G401.6 (cell line): ENCODE data around the gene BHLHA15.

ENCODE experiments used
- FAIRE-seq: peaks from 2 replicates; lab custom pipeline; 2012; peaks lifted over from hg19 to GRCh38; lab: Jason Lieb, UNC

Gene BHLHA15

DNA sequence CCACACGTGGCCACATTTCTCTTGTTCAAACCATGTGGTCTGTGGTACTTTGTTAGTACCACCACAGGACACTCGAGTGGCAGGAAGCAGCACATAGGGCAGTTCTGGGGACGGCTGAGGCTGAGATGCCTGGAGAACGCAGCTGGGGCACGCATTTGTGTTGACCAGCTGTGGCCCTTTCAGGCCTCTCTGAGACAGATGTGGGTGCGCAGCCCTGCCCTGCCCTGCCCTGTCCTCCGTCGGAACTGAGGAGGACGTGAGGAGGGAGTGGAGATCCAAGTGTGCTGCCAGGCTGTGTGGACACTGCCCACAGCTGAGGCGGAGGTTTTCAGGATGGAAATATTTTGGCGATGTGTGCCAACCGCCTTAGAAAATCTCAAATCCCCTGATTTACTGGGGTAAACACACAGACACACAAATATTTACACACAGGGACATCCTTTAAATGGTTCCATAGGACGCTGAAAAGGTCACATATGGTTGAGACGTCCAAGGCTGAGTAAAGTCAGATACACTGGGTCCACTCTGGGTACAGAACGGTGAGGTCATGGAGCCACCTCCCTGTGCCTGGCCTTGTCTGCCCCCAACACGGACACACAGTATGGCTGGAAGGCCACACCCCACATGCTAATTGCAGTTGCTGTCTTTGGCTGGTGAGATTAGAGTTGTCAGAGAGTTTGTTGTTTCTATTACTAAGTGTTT is 14.8 kb downstream of the BHLHA15 start:
- FAIRE-seq = no peak

DNA sequence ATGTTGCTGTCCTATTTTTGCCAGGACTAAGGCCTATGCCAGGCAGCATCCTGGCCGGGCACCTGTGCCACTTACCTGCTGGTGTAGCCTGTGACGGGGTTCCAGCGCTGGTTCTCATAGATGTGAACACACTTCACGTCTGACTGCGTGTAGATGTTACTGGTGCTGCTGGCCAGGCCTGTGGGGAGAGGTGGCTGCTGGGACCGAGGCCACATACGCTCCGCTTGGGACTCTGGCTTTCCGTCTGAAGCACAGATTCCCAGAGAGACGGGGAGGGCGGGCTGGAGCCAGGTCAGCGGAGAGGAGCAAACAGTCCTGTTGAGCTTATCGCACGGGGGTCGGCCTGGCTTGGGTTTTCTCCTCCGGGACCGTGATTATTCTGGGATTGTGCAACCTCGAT is 16.7 kb downstream of the BHLHA15 start:
- FAIRE-seq = no peak

DNA sequence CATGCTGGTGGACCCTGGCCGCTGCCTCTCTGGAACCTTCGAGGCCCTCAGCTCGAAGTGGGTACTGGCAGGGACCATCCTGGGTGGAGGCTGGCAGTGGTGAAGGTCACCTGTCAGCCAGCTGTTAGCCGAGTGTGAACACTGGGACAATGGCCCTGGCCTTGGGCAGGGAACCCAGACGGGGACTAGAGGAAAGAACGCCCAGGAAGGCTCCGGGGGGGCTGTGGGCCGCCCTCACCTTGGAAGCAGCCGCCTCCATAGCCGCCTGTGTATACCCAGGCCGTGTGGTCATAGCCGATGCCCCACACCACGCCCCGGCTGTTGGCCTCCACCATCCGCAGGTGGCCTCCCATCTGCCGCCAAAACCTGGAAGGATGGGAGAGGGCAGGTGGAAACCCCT is 17.6 kb downstream of the BHLHA15 start:
- FAIRE-seq = no peak

DNA sequence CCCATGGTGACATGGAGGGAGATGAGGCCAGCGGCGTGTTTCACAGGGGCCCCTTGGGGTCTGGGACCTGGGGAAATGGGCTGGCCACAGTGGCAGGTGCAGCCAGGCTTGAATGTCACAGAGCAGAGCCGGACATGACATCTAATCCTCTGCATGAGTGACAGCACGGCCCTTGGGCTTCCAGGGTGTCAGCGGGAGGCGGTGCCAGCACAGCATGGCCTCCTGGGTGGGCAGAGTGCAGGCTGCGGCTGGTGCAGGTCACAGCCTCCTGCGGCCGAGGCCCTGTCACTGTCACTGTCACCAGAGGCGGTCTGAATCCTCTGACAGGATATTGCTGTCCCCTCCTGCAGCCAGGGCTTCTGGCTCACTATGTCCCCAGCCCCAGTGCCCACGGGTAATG is 18.2 kb downstream of the BHLHA15 start:
- no peak for FAIRE-seq

DNA sequence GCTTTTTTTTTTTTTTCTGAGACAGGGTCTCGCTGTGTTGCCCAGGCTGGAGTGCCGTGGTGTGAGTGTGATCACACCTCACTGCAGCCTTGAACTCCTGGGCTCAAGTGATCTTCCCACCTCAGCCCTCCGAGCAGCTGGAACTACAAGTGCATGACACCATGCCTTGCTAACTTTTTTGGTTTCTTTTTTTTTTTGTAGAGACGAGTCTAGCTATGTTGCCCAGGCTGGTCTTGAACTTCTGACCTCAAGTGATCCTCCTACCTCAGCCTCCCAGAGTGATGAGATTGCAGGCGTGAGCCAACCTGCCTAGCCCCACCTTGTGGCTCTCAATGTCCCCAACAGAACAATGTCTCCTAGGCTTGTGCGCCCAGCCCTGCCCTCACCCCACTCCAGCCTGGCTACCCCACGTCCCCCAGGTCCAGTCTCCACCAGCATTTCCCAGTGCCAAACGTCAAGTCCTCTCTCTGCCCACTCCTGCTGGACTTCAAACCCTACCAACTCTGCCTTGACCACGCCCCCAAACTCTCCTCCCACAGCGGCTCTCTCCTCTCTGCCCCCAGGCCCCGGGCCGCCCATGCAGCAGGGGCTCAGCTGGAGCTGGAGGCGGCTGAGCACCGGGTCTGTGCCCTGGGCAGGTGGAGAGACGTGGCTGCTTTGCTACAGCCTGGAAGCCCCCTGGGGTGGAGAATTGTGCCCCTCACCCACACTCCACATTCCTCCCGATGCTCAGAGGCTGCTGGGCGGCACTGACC is 18.9 kb downstream of the BHLHA15 start:
- no peak for FAIRE-seq

DNA sequence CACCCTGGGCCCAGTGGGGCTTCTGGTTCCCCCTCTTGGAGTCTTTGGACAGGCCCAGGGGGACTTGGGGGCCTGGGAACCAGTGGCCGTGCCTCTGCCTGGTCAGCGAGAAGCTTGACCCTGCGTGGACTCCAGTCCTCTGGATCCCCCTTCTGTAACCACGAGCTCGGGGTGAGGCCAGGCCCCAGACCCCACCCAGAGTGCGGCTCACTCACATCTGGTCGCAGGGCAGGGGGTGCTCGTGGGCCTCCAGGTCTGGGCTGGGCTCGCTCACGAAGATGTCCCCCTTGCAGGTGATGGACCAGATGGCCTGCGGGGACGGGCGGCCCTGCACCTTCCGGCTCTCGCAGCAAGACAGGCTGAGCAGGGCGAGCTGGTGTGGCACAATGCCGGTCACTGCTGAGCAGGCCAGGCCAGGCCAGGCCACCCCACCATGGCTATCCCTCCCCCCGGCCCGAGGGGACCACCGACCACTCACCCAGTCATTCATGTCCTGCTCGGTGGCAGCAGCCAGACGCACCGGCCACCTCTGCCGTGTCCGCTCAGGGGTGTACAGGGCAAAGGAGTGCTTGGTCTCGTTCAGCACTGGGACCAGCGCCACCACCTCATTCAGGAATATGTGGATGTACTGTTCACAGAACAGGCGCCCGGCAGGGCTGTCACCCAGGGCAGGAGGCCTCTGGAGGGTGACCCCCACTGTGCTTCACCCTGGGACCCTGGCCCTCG is 19.7 kb downstream of the BHLHA15 start:
- FAIRE-seq = no peak

DNA sequence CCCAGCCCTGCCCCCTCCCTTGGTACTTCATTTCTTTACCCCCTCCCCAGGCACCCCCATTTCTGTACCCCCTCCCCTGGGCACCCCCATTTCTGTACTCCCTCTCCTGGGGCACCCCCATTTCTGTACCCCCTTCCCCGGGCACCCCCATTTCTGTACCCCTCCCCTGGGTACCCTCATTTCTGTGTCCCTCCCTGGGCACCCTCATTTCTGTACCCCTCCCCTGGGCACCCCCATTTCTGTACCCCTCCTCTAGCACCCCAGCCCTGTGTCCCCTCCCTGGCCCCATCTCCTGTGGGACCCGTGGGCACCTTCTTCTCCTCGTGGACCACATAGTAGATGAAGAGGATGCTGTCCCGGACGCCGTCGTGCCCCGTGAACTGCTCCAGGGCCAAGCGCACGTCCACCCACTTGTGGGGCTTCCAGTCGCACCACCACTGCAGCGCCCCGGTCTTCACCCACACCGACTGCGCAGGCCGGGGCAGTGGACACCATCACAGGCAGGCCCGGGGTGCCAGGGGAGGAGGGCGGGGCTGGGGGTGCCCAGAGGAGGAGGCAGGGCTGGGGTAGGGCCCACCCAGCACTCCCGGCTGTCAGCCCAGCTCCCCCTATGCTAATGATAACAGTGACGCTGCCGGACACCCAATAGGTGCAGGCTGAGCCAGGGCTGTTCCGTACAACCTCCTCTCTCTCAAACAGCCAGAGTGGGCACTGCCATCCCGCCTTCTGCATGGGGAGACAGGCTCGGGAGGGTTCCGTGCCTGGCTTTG is 20.4 kb downstream of the BHLHA15 start:
- no peak for FAIRE-seq

DNA sequence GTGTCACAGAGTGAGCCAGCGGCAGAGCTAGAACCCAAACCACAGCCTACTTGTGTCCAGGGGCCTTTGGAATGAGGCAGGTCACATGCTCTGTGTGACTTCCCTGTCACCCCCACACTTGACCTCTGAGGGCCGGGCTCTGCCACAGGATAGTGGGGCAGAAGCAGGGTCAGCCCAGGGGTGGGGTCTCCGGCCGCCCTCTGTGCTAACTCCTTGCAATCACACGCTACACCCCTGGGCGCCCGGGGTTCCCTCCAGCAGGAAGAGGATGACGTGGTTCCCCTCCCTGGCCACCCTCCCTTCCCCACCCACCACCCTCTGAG is 21.0 kb downstream of the BHLHA15 start:
- FAIRE-seq = no peak

DNA sequence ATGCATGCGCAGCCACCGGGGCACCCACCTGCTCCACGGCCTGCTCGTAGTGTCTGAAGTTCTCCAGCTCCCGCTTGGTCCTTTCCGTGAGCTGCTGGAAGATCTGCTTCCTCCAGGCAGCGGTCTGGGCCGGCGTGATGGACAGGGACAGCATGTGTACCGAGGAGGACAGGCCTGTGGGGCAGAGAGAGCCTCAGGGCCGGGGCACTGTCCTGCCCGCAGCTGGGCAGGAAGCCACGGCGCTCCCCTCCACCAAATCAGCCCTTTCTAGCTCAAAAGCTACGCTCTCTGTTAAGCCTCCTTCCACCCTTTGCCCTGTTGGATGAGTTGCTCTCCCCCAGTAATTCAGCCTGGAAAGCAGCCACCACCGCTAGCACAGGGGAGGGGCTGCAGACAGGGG is 21.6 kb downstream of the BHLHA15 start:
- no peak for FAIRE-seq

DNA sequence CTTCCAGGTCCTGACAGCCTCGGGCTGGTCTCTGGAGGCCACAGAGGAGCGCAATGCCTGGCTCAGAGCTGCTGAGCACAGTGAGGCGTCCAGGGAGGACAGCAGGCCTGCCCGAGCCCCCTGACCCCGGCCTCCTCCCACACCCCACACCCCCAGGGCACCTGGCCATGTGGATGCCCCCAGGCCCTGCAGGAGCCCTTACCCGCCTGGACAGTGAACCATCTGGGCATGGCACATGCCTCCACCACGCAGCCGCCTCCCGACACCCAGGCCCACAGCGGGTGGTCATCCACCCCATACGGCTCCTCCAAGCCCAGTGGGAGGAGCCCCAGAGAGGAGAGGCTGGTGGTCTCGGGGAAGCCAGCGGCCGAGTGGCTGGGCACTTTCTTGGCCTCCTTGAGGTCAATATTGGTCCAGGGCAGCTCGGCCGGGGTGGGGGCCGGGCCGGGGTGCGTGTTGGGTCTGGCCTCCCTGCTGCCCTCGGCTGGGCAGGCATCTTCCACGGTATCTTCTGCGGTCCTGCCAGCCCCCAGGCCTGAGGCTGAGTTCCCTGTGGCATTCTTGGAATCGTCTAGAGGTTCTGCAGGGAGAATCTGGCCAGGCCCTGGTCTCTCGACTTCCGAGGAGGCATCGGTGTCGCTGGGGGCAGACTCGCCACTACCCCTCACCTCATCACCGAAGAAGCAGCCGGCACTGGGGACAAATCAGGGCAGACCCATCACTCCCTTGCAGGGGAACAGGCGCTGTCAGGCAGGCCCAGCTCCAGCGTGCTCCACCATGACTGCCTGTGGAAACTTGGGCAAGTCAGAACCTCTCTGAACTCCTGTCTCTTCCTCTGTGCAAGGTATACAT is 22.2 kb downstream of the BHLHA15 start:
- FAIRE-seq = no peak

DNA sequence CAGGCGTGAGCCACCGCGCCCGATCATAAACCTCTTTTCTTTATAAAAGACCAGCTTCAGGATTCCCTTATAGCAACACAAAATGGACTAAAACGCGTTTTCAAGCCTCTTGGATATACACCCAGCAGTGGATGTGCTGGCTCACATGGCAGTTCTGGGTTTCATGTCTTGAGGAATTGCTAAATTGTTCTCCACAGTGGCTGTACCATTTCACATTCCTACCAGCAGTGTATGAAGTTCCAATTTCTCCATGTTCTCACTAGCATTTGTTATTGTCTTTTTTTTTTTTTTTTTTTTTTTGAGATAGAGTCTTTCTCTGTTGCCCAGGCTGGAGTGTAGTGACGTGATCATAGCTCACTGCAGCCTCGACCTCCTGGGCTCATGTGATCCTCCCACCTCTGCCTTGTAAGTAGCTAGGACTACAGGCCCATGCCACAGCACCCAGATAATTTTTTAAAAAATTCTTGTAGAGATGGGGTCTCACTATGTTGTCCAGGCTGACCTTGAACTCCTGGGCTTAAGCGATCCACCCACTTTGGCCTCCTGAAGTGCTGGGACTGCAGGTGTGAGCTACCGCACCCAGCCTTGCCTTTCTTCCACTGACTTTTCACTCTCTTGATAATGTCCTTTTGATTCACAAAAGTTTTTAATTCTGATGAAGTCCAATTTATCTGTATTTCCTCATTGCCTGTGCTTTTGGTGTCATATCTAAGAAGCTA is 23.3 kb downstream of the BHLHA15 start:
- no peak for FAIRE-seq

DNA sequence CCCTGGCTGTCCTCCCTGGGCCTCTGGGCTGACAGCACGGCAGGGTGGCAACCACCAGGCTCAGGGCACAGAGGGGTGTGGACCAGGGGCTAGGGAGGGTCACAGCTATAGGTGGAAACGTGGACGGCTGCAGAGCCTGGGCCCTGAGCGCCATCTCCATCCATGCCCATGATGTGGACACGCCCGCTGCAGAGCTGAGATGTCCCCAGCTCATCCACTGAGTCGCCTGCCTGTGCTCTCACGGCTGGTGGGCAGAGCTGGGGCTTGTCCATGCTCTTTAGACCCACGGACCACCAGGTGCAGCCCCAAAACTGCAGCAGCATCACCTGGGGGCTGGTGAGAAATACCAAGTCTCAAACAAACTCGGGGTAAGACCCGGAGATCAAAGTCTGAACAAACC is 24.7 kb downstream of the BHLHA15 start:
- FAIRE-seq = no peak

DNA sequence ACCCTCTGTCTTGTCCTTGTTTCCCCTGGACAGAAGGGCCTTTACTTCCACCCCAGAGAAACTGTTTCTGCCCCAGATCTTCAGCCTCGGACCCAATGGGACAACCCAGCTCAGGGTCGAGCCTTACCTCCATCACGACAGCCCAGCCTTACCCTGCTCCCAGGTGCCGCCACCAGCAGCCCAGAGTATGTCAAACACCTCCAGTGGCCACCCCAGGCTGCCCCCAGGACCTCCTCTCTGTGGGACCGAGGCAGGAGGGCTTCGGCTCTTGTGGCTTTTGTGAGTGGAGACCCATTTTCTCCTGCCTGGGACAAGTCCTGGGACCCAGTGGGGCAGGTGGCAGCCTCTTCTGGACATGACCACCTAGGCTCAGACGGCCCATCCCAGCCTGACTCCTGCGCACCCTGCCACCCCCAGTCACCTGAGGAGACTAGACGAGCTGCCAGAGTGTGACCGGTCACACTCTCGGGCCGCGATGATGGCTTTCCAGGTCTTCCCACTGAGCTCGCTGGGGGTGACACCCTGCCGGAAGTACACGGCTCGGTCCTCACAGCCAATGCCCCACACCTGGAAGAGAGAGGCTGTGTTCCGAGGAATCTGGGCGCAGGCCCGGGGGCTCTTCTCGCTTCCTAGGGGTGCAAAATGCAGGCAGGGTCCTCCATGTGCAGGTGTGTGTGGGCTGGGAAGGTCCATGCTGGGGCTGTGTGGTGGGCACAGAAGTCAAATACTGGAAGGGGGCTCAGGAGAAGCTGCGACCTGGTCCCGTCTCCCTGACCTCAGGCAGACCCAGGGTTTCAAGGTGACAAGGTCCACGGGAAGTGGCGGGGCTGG is 25.3 kb downstream of the BHLHA15 start:
- no peak for FAIRE-seq

DNA sequence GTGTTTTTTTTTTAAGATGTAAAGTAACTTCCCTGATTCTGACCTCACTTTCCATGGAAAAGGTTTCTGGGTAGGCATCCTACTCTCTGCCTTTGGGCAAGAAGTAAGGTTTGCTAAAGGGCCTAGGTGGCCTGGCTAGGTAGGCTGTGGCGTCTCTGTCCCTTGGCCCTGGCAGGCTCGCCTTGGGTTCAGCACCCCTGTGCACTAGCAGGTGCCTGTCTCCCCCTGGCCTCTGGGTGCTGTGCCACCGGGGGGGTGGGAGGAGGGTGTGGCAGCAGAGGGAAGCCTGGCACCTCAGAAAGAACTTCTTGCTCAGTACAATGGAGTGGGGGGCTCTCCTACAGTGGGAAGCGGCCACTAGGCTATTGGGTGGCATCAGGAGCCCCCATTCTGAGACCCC is 26.8 kb downstream of the BHLHA15 start:
- FAIRE-seq = no peak

DNA sequence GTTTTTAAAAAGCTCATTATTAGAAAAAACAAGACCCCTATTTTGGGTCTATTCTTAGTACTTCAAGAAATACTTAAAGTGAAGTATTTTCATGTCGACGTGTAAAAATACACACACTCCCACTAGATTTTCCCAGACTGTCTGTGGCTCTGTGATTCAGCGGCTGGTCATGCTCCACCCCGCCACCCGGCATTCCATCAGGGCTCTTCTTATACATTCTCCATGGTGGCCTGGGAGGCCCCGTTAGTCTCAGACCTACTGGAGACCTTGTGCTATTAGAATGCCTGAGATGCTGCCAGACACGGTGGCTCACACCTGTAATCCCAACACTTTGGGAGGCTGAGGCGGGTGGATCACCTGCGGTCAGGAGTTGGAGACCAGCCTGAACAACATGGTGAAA is 27.7 kb downstream of the BHLHA15 start:
- no peak for FAIRE-seq

DNA sequence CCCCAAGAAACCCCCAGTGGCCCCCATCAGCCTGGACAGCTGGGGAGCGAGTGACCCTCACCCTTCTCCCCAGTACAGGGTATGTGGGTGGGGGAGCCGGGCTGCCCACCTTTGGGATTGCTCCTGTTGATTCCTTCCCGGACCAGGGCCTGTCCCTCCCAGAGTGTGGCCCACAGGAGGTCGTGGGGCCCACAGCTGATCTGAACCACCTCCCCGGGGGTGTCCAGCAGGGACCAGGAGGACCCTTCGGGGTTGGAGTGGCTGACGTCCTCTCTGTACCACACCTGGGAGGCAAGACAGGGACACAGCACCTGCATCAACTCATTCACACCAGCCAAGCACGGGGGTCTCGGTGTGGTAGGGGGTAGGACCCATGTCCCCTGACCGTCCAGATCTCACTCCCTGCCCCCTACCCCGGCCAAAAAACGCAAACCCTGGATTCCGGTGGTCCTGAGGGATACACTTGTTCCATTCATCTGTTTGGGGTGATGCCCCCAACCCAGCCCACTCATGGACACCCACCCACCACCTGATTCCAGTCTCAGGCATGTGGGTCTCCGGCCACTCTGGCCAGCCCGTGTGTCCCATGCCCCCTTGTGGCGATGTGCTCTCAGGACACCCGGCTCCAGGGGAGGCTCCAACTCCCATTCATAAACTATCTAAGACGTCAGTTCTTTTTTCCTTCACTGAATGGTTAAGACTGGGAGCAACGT is 29.9 kb downstream of the BHLHA15 start:
- no peak for FAIRE-seq

DNA sequence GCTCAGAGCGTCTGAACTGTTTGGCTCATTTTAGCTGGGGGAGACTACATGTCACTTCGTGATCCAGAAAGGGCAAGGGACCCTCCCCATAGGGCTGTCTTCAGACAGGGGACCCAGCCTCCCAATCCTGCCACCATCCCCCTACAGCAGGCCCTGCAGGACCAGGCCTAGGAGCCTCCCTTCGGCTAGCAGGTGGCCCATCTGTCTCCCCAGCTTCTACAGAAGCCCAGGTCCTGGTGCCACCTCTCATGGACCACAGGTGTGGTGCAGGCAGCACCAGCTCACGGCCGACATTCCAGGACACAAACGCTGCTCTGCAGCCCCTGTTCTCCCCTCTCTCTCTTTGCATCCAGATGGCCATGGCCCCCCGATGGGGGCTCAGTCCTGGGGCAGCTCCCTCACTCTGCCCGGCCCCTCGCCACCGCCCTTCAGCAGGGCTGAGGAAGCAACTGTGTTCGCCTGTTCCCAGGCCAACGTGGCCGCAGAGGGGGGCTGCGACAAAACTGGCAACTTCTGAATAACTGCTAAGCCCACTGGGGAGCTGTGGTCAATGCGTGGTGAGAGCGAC is 30.5 kb downstream of the BHLHA15 start:
- no peak for FAIRE-seq

DNA sequence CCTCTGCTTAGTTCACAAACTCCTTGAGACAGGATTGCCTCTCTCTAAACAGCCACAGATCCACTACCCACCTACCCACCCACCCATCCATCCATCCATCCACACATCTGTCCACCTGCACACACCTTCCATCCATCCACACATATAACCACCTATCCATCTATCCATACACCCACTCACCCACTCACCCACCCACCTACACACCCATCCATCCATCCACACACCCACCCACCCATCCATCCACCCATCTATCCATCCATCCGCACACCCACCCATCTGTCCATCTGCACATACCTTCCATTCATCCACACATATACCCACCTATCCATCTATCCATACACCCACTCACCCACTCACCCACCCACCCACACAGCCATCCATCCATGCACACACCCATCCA is 31.1 kb downstream of the BHLHA15 start:
- FAIRE-seq = no peak

DNA sequence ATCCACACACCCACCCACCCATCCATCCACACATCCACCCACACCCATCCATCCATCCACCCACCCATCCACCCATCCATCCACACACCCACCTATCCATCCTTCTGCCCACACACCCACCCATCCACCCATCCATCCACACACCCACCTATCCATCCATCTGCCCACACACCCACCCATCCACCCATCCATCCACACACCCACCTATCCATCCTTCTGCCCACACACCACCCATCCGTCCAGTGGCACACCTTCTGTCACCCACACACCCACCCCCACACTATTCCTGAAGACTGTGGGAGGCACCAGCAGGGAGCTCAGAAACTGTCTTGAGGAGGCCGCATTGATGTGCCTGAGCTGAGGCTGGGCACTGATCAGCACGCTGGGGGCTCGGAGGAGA is 31.7 kb downstream of the BHLHA15 start:
- FAIRE-seq = no peak
